Glutamatergic neuron (in vitro differentiated cells): Measurements from ENCODE around the gene PAK2. TPM values are rescaled to one million over a fixed set of nuclear protein-coding genes. Genes with fewer than 3 reads are reported as not detected.

Experiments used
- DNase-seq: peaks from one replicate; pipeline ENCODE4 v3.0.0; 2022
- H3K27ac Mint-ChIP-seq: one replicate; pipeline ENCODE4 v1.8.0; 2020; ENCODE audit warnings: mild to moderate bottlenecking, mixed read lengths, inconsistent platforms; ENCODE audit not compliant: unreplicated experiment
- H3K27me3 Mint-ChIP-seq: one replicate; pipeline ENCODE4 v1.8.0; 2020; ENCODE audit warnings: mild to moderate bottlenecking, moderate library complexity, mixed read lengths, inconsistent platforms; ENCODE audit not compliant: unreplicated experiment
- H3K36me3 Mint-ChIP-seq: one replicate; pipeline ENCODE4 v1.8.0; 2020; ENCODE audit warnings: mild to moderate bottlenecking, mixed read lengths, inconsistent platforms; ENCODE audit not compliant: unreplicated experiment
- H3K4me1 Mint-ChIP-seq: one replicate; pipeline ENCODE4 v1.8.0; 2020; ENCODE audit warnings: mild to moderate bottlenecking, low read depth, mixed read lengths, inconsistent platforms; ENCODE audit not compliant: unreplicated experiment
- H3K4me3 Mint-ChIP-seq: one replicate; pipeline ENCODE4 v1.8.0; 2020; ENCODE audit warnings: mild to moderate bottlenecking, mixed read lengths, inconsistent platforms; ENCODE audit not compliant: unreplicated experiment
- H3K9me3 Mint-ChIP-seq: one replicate; pipeline ENCODE4 v1.8.0; 2020; ENCODE audit warnings: mild to moderate bottlenecking, moderate library complexity, mixed read lengths, inconsistent platforms; ENCODE audit not compliant: unreplicated experiment
- CTCF ChIP-seq: fragments of 200-600 bp; sonication (generic); IDR thresholded peaks from one replicate; pipeline ENCODE4 v1.5.0; 2021; ENCODE audit not compliant: partially characterized antibody, unreplicated experiment
- total RNA-seq: library from RNA; stranded (reverse); fragmentation: NEBNext Ultra II Directional; extraction: Animal tissue kit (Norgen Biotek cat#: 25700); gene quantifications from one replicate; pipeline ENCODE4 v1.2.1, GENCODE V29; 2021; ENCODE audit not compliant: unreplicated experiment

PAK2 gene
- total RNA-seq, 1 donor from 2014 or later = 128 TPM

- Mint-ChIP-seq H3K27me3 (peaks cover 4% of the 10 kb centered on the region), H3K4me1 (no peaks in the 10 kb centered on the region), H3K27ac (no peak overlapping the region), H3K36me3 (no peaks in the 10 kb centered on the region), H3K9me3 (peaks cover 2% of the 10 kb centered on the region), H3K4me3 (no peak overlapping the region)
- no peak for DNase-seq
- no peak for TF ChIP-seq CTCF
Observed at GRCh38 chr3:196804773-196805172, 65.1 kb downstream of the PAK2 start.

GRCh38 chr3:196810963-196811581 is 71.4 kb downstream of the PAK2 start:
- TF ChIP-seq CTCF = no peak
- Mint-ChIP-seq H3K4me3 (no peak overlapping the region), H3K9me3 (peaks cover 2% of the 10 kb centered on the region), H3K27me3 (no peaks in the 10 kb centered on the region), H3K36me3 (no peaks in the 10 kb centered on the region), H3K4me1 (no peaks in the 10 kb centered on the region), H3K27ac (no peak overlapping the region)
- no peak for DNase-seq

- Mint-ChIP-seq H3K4me3 (no peak overlapping the region), H3K4me1 (no peaks in the 10 kb centered on the region), H3K27me3 (no peaks in the 10 kb centered on the region), H3K27ac (no peak overlapping the region), H3K36me3 (no peaks in the 10 kb centered on the region), H3K9me3 (peaks cover 2% of the 10 kb centered on the region)
- no peak for TF ChIP-seq CTCF
- no peak for DNase-seq
Observed at GRCh38 chr3:196812853-196813252, 73.2 kb downstream of the PAK2 start.

GRCh38 chr3:196813903-196814302 is 74.2 kb downstream of the PAK2 start:
- Mint-ChIP-seq H3K9me3 (peaks cover under 1% of the 10 kb centered on the region), H3K4me1 (no peaks in the 10 kb centered on the region)
- DNase-seq = no peak

More at GRCh38 chr3:196813903-196814302, 74.2 kb downstream of the PAK2 start:
- no peaks in the 10 kb centered on the region for H3K36me3 Mint-ChIP-seq
- H3K4me3 Mint-ChIP-seq = no peak overlapping the region
- no peaks in the 10 kb centered on the region for H3K27me3 Mint-ChIP-seq
- no peak for TF ChIP-seq CTCF
- H3K27ac Mint-ChIP-seq = no peak overlapping the region
